Caki2 (cell line): ENCODE measurements around the gene COQ4. TPM values are rescaled to one million over a fixed set of nuclear protein-coding genes. Genes with fewer than 3 reads are reported as not detected.
"Not testable (repeated sequence)": the region's sequence is repeated elsewhere in the genome, so short reads cannot be mapped to it uniquely, and the experiment has no call there.

Experiments
- DNase-seq: peaks from one replicate; pipeline ENCODE4 v3.0.0-alpha.2; 2015; ENCODE audit warnings: low read depth
- in situ Hi-C: cut with HindIII; loops from 2 replicates; pipeline ENCODE4 v1.10.0; 2016; ENCODE audit warnings: low sequenced_read_pairs, low pct_unique_long_range_greater_than_20kb, mixed read lengths
- total RNA-seq: library from RNA; depleted of rRNA; stranded (reverse); fragments of >200 nt; shearing (Covaris generic); gene quantifications from 2 replicates; pipeline ENCODE4 v1.2.3, GENCODE V29; 2014; ENCODE audit warnings: low replicate concordance; rRNA removed

COQ4 gene
- 76.4 and 85.3 TPM in 2 replicates for total RNA-seq

GRCh38 chr9:128322404-128323211, at the start of gene COQ4, which contains the start of gene TRUB2:
COQ4 (plus strand) TSS chr9:128322839; CDS start chr9:128322859, 20 bp downstream.
TRUB2 (minus strand) TSS chr9:128322447; CDS start chr9:128322408, 39 bp downstream.
- peak; percentile 93 for DNase-seq
- in situ Hi-C loops, result no loop called here

GRCh38 chr9:128274245-128274644, 48.4 kb upstream of the COQ4 start:
- DNase-seq, result no peak
- in situ Hi-C loops, result no loop called here

DNA sequence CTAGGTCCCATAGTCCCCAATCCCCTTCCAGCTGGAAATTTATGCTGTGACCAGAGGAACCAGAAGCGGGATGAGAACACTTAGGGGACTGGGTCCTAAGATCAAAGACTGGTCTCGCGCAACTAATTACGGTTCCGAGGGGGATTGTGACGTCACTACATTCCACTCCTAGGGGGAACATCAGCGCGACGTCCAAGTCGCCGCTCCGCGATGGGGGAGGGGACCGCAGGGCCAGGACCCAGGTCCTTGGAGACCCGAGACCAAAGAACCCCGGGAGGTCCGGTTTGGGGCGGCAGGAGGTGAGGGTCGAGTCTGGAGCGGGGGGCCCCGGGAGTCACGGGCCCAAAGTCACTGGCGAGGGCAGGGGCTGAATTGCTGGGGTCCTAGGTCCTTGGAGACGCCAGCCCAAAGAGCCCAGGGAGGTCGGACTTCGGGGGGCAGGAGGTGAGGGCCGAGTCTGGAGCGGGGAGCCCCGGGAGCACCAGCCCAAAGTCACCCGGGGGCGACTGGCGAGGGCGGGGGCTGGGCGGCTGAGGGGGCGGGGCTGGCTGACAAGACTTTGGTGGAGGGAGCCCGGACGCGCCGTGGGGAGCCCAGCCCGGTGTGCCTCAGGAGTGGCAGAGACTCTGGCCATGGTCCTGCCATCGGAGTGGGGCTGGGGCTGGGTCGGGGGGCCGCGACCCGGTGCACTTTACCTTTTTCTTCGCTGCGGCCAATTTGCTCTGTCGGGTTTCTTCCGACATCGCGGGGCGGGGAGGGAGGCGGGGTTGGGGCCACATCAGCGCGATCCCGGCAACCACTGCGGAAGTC, 47.2 kb upstream of the COQ4 start, which contains the start of gene GOLGA2:
Gene GOLGA2 (minus strand): TSS at position 810 of the 810 bp plus-strand sequence. CDS start 31 bp downstream, at position 779.
- no peak for DNase-seq

GRCh38 chr9:128276008-128276573, 46.5 kb upstream of the COQ4 start, which contains the start of gene SWI5:
SWI5 (plus strand) TSS chr9:128276276.
- DNase-seq, result peak; percentile 97
- in situ Hi-C loops, result no loop called here

More for the DNA sequence above, 47.2 kb upstream of the COQ4 start, which contains the start of gene GOLGA2:
- in situ Hi-C loops, result no loop called here

- in situ Hi-C loops, result no loop called here
- DNase-seq, result peak; percentile 38
Measured at GRCh38 chr9:128276574-128277270, 45.9 kb upstream of the COQ4 start.

- DNase-seq, result peak; percentile 66
- in situ Hi-C loops, result not testable (repeated sequence)
Measured at GRCh38 chr9:128279088-128280073, 43.3 kb upstream of the COQ4 start.

DNA sequence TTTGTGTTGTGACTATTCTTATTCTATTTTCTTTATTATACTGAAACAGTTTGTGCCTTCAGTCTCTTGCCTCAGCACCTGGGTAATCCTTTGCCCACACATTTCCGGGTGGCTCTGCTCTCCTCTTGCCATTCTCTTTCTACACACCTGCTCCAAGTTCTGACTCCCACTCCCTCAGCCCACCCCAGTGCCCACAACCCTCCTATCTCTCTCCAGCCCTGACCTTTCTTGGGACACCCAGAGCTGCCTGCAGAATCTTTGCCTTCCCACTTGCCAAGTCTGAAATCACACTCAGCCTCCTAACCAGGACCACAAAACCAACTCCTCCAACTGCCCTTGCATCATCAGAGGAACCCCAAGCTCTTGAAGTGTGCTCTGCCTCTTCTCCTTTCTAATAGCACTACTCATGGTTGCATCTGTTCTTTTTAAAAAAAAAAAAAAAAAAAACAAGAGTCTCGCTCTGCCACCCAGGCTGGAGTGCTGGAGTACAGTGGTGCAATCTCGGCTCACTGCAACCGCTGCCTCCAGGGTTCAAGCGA, 42.5 kb upstream of the COQ4 start:
- in situ Hi-C loops, result no loop called here
- DNase-seq, result no peak

- DNase-seq, result no peak
- in situ Hi-C loops, result no loop called here
Measured at GRCh38 chr9:128282500-128282899, 40.1 kb upstream of the COQ4 start.

DNA sequence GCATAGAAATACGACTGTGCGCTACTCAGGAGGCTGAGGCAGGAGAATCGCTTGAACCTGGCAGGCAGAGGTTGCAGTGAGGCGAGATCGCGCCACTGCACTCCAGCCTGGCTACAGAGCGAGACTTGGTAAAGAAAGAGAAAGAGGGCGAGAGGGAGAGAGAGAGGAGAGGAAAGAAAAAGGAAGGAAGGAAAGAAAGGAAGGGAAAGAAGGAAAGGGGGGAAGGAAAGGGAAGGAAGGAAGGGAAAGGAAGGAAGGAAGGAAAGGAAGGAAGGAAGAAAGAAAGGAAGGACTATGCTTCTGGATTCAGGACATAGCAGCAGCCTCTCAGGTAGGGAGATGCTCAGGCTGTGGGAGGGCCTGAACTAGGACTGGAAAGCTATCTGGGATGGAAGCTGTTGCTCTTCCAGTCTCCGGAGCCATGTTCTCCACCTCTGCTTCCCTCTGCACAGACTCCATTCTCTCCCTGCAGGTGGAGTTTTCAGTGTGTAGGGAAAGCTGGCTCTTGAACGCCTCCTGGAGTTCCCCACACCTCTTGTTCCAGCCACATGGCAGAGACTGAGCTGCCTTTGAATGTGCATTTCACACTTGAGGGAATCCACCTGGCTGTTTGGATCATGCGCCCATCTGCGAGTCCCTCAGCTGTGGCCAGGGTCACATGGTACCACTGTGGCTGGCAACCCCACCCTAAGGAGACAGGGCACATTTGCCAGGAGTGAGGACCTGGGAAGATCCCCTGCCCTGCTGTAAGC, 37.4 kb upstream of the COQ4 start:
- in situ Hi-C loops, result no loop called here
- DNase-seq, result no peak

DNA sequence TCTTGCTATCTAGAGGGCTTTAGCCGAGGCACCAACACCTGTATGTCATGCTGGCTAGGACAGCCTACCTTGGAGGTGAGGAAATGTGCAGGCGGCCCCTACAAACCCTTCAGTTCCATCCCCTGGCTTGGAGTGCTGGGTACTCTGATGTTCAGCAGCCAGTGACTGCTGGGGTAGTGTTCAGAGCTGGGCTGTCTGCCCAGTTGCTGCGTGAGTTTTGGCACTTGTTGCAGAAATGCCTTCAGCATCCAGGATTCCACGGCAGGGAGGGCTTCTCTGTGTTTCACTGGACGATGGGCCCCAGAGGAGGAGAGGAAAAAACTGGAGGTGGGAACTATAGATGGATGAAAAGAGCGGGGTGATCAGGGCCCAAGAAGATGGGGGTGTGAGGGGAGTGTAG, 36.2 kb upstream of the COQ4 start:
- in situ Hi-C loops, result no loop called here
- no peak for DNase-seq

DNA sequence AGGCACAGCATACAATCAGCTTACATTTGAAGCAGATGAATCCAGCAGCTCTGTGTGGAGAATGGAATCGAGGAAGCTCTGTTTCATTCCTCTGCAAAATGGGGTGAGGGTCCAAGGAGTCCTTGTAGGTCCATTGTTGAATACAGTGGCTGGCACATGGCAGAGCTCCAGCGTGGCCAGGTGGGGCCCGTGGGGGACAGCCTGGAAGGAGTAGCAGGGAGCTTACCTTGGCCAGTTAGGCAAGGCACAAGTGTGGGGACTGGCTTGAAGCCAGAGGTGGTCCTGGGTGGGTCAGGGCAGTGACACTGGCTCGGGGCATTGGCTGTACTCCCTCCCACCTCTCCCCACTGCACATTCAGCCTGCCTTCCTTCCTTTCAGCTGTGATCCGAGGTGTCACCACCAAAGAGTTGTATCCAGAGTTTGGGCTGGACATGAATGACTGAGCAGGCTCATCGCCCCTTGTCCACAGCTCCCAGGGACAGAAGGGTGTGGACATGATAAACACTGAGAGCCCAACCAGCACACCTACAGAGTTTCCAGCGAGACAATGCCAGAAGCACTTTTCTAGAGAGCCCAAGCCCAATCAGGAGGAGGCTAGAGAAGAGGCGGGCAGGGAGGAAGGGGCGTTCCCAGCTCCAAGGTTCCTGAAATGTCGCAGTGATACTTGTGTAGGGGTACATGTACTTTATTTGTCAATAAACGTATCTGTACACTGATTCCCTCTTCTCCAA, 34.2 kb upstream of the COQ4 start:
- peak; percentile 60 for DNase-seq
- in situ Hi-C loops, result no loop called here

- DNase-seq, result no peak
- in situ Hi-C loops, result no loop called here
Measured at GRCh38 chr9:128292009-128292408, 30.6 kb upstream of the COQ4 start.

DNA sequence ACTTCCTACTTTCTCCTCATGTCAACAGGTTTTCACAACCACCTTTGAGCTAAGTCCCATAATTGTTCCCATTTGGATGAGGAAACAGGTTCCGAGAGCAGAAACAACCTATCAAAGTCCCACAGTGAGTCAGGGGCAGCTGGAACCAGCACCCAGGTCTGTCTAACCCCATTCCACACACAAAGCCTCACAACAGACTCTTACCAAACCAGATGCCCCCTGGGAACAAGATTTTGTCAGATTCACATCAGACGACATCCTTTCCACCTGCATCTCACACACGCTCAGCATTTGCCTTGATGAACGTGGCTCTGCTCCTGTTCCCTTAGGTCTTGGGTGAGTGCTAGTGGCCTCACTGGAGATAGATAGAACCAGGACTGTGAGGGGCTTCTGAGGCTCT, 29.5 kb upstream of the COQ4 start:
- in situ Hi-C loops, result no loop called here
- DNase-seq, result no peak

DNA sequence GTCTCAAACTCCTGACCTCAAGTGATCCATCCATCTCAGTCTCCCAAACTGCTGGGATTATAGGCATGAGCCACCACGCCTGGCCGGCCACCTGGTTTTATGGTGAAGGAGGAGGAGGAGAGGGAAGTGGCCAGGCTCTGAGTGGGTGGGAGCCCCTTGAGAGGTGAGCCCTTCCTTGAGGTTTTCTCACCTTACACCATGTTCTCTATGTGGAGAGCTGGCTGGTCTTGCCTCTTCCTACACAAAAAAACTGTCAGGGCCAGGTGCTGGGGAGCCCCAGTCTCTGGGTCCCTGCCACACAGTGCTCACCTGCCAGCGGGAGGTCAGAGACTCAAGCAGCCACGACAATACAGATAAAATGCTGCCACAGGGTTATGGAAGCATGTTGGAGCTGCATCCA, 28.5 kb upstream of the COQ4 start:
- in situ Hi-C loops, result no loop called here
- no peak for DNase-seq

DNA sequence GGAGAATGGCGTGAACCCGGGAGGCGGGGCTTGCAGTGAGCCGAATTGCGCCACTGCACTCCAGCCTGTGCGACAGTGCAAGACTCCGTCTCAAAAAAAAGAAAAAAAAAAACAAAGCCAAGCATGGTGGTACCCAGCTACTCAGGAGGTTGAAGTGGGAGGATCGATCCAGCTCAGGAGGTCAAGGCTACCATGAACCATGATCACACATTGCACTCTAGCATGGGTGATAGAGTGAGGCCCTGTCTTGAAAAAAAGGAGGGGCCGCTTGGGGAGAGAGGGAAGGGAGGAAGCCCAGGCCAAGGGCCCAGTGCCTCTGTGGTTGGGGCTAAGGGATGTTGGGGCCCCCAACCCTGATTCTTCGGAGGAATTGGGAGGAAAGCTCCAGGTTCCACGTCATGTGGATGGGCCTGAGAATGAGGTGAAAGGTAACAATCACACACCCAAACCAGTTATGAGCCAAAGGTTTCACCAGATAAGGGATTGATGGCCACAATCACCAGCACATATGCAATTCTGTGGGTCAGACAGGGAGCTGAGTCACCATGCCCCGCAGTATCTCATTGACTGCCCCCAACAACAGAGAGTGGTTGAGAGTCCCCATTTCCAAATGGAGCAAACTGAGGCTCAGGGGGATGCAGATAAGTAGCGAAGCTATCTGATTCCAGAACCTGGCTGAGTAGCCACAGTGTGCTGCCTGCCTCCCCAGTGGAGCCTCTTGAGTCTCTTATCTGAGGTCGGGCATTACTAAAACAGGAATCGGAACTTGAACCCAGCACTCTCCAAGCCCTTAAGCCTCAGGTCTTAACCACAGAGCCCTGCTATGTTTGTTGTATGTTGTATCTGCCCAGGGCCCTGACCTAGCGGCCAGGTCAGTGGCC, 26.1 kb upstream of the COQ4 start:
- no peak for DNase-seq
- in situ Hi-C loops, result no loop called here
